Left lung (tissue), 10 donors: ENCODE measurements around the gene ZNF90. TPM values are rescaled to one million over a fixed set of nuclear protein-coding genes. Genes with fewer than 3 reads are reported as not detected.
"Not testable (repeated sequence)": the region's sequence is repeated elsewhere in the genome, so short reads cannot be mapped to it uniquely, and the experiment has no call there.

Experiments used
- ATAC-seq: fragments of 200-7000 bp; cut with Tn5 transposase; one replicate; pipeline ENCODE4 v1.9.1; 2020; ENCODE audit warnings: moderate library complexity
- DNase-seq, 4 donors: peaks; one replicate each; pipeline ENCODE4 v3.0.0-alpha.2; 2013 to 2020
- H3K27ac ChIP-seq, 2 donors: fragments of 200-600 bp; sonication (generic) in 1 of 2; one replicate each; pipeline versions ENCODE4 v1.5.0 to v1.8.0; 2020 to 2021
- H3K27me3 ChIP-seq, 2 donors: fragments of 200-600 bp; sonication (generic) in 1 of 2; one replicate each; pipeline versions ENCODE4 v1.5.0 to v1.8.0; 2020 to 2021
- H3K36me3 ChIP-seq, 2 donors: fragments of 200-600 bp; sonication (generic) in 1 of 2; one replicate each; pipeline versions ENCODE4 v1.5.0 to v1.8.0; 2020 to 2021
- H3K4me1 ChIP-seq, 2 donors: fragments of 200-600 bp; one replicate each; pipeline ENCODE4 v1.8.0; 2021
- H3K4me3 ChIP-seq, 2 donors: fragments of 200-600 bp; sonication (generic) in 1 of 2; one replicate each; pipeline versions ENCODE4 v1.5.0 to v1.8.0; 2020 to 2021; ENCODE audit warnings: mild to moderate bottlenecking in 1 of 2
- H3K9me3 ChIP-seq, 2 donors: fragments of 200-600 bp; sonication (generic) in 1 of 2; one replicate each; pipeline versions ENCODE4 v1.5.0 to v1.8.0; 2020 to 2021
- CTCF ChIP-seq, 2 donors: fragments of 200-600 bp; sonication (generic) in 1 of 2; IDR thresholded peaks; one replicate each; pipeline versions ENCODE4 v1.5.0 to v1.8.0; 2021; ENCODE audit warnings: antibody characterized with exemption in 2 of 2
- intact Hi-C, 2 donors: fragments of 100-400 bp; cut with DNase I; formaldehyde crosslinking; loops; one replicate each; pipeline versions ENCODE4 v1.11.2 to v1.14.2; 2022
- polyA plus RNA-seq, 6 donors: library from polyadenylated mRNA; unstranded; fragments of 120-200 nt; gene quantifications; one replicate each; pipeline ENCODE4 v1.2.1, GENCODE V29; 2013; ENCODE audit not compliant: insufficient read length in 6 of 6
- total RNA-seq, 2 donors: library from RNA; stranded (reverse); fragmentation: NEBNext Ultra II Directional; extraction: Animal tissue kit (Norgen Biotek cat#: 25700); gene quantifications; one replicate each; pipeline ENCODE4 v1.2.1, GENCODE V29; 2021
- donor health status: DM: no; HTN: yes; CAD: no.
- donor health status: DM: no; HTN: no; CAD: no.

Gene ZNF90
- total and polyA plus RNA-seq, 8 donors, result 4.3 to 37.3 (median 32.7) TPM

DNA sequence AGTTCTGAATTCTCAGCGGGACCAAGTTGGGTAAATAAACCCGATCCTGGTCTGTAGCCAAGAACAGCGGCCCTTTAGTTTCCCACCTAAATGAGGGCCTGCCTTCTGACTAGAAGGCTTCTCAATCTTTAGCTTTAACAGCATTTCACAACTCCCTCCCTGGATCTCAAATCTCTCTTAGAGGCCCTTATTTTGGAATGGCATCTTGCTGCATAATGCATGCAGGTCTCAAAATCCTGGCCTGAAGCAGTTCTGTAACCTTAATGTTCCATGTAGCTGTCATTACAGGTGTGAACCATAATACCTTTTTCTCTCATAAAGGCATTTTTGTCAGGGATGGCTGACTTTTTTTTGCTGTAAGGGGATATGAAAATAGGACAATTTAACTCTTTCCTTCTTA is 29.5 kb downstream of the ZNF90 start:
- no peak for TF ChIP-seq CTCF (IDR thresholded peaks at IDR 0.05)
- DNase-seq (no peak), ATAC-seq (no peak)
- Histone ChIP-seq H3K9me3 (peaks cover 0 to 95% of the 10 kb centered on the region in 2 donors), H3K27ac (no peak overlapping the region), H3K4me1 (no peaks in the 10 kb centered on the region), H3K4me3 (no peak overlapping the region), H3K36me3 (peaks cover 0 to 63% of the 10 kb centered on the region in 2 donors), H3K27me3 (no peaks in the 10 kb centered on the region)
- intact Hi-C loops, result no loop called here

- ATAC-seq, DNase-seq, H3K4me3 ChIP-seq, H3K4me1 ChIP-seq, H3K27me3 ChIP-seq, intact Hi-C loops, H3K27ac ChIP-seq: not testable (repeated sequence)
- H3K36me3 ChIP-seq, result peaks cover 0 to 69% of the 10 kb centered on the region in 2 donors
- peaks cover 13 to 100% of the 10 kb centered on the region in 2 donors for H3K9me3 ChIP-seq
These were observed 40.5 kb downstream of the ZNF90 start for GRCh38 chr19:20118064-20118839.

DNA sequence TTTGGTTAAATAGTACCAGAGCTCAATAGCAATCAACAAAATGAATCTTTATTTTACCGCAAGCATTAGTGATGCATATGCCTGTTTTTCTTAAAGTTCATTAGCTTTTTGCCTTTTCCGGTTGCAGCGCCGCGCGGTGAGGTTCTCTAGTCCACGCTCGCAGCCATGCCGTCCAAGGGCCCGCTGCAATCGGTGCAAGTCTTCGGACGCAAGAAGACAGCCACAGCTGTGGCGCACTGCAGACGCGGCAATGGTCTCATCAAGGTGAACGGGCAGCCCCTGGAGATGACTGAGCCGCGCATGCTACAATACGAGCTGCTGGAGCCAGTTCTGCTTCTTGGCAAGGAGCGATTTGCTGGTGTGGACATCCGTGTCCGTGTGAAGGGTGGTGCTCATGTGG is 47.1 kb downstream of the ZNF90 start:
- Histone ChIP-seq H3K27ac (no peak overlapping the region), H3K4me1 (no peaks in the 10 kb centered on the region), H3K27me3 (no peaks in the 10 kb centered on the region), H3K4me3 (no peak overlapping the region), H3K36me3 (peaks cover 0 to 45% of the 10 kb centered on the region in 2 donors), H3K9me3 (peaks cover 6 to 100% of the 10 kb centered on the region in 2 donors)
- no peak for TF ChIP-seq CTCF (IDR thresholded peaks at IDR 0.05)
- peak in 1 of 4 donors; percentile 65 for DNase-seq
- ATAC-seq, result no peak
- intact Hi-C loops, result no loop called here

DNA sequence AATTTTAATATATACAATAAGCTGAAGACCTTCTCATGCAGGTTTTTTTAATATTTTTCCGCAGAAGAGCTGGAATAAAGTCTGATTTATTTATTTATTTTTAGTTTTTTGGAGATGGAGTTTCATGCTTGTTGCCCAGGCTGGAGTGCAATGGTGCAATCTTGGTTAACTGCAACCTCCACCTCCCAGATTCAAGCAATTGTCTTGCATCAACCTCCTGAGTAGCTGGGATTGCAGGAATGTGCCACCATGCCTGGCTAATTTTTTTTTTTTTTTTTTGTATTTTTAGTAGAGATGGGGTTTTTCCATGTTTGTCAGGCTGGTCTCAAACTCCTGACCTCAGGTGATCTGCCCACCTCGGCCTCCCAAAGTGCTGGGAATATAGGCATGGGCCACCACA is 55.1 kb downstream of the ZNF90 start:
- DNase-seq, H3K4me1 ChIP-seq, H3K27ac ChIP-seq, H3K27me3 ChIP-seq, ATAC-seq, intact Hi-C loops, H3K4me3 ChIP-seq: not testable (repeated sequence)
- peaks cover 0 to 10% of the 10 kb centered on the region in 2 donors for H3K36me3 ChIP-seq
- H3K9me3 ChIP-seq, result peaks cover 0 to 98% of the 10 kb centered on the region in 2 donors

GRCh38 chr19:20137714-20138113 is 59.9 kb downstream of the ZNF90 start:
- H3K27me3 ChIP-seq, H3K4me1 ChIP-seq, intact Hi-C loops, H3K27ac ChIP-seq, DNase-seq, H3K4me3 ChIP-seq, H3K36me3 ChIP-seq, ATAC-seq: not testable (repeated sequence)
- H3K9me3 ChIP-seq, result peaks cover 0 to 88% of the 10 kb centered on the region in 2 donors

DNA sequence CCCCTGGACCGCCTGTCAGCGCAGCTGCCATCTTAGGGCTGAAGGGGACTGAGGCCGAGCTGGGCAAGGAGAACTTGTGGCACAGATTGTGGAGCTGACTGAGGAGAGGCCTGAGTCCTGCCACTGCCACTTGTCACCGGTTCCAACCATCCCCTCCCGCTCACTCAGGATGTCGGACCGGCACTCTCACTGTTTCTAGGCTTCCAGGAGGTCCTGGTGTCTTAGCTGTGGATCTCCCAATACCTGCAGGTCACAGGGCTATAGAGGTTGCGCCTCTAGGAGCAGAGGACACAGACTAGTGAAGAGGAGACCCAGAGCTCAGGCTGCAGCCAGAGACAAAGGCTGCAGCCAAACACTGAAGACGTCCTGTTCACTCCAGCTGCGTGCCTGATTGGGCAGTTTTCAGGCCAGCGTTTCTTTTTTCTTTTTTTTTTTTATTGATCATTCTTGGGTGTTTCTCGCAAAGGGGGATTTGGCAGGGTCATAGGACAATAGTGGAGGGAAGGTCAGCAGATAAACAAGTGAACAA is 73.9 kb downstream of the ZNF90 start:
- Histone ChIP-seq H3K27ac (no peak overlapping the region), H3K4me1 (no peaks in the 10 kb centered on the region), H3K9me3 (peaks cover 0 to 18% of the 10 kb centered on the region in 2 donors), H3K27me3 (no peaks in the 10 kb centered on the region), H3K36me3 (no peaks in the 10 kb centered on the region), H3K4me3 (no peak overlapping the region)
- ATAC-seq (no peak), DNase-seq (no peak)
- intact Hi-C loops, result no loop called here
- TF ChIP-seq CTCF (IDR thresholded peaks at IDR 0.05), result no peak

DNA sequence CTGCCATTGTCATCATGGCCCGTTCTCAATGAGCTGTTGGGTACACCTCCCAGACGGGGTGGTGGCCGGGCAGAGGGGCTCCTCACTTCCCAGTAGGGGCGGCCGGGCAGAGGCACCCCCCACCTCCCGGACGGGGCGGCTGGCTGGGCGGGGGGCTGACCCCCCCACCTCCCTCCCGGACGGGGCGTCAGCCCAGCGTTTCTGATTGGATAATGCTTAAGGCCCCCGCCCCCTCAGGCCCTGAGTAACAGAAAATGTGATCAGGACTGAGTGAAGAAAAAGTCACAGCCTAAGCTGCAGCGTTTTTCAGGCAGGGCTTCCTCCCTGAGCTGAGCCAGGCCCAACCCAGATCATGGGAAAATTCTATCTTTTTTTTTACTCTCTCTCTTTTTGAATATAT is 74.7 kb downstream of the ZNF90 start:
- ATAC-seq, H3K4me3 ChIP-seq, DNase-seq, H3K27ac ChIP-seq, H3K36me3 ChIP-seq, H3K4me1 ChIP-seq, H3K27me3 ChIP-seq, intact Hi-C loops: not testable (repeated sequence)
- H3K9me3 ChIP-seq, result peaks cover 0 to 14% of the 10 kb centered on the region in 2 donors
